NCI-H524 (cell line): Measurements from ENCODE around the gene PKN1.
"Not testable (repeated sequence)": the region's sequence is repeated elsewhere in the genome, so short reads cannot be mapped to it uniquely, and the experiment has no call there.

Source experiments
- DNase-seq, 2 experiments: peaks; one replicate each; lab custom pipeline; 2025; lab: John Stamatoyannopoulos, UW

Gene PKN1

DNA sequence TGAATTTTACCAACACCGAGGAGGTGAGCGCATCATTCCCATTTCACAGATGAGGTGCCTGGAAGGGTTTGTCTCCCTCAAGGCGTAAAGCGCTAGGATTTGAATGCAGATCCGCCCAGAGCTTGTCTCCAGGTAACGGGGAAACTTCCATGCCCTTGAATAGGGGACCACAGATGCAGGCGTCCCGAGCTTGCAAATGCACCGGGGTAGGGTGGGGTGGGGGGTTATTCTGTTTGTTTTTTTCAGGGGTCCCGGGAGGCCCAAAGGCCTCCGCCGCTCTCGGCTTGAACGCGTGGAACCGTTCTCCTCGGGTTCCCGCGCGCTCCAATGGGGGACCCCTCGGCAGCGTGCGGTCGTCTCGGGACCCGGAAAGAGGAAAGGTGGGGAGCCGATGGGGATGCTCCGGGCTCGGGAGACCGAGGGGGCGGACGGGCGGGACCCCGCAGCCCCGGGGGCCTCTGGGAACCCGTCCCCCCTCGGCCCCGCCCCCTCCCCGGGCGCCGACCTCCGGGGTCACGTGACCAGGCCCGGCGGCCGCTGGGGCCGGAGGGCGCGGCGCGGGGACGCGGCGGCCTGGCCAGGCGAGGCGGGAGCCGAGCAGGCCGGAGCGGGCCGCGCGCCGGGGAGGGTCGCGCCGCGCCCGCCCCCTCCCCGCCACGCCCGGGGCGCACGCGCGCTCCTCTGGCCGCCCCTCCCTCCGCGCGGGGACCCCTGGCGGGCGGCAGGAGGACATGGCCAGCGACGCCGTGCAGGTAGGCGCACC is at the start of gene PKN1:
PKN1 (plus strand) TSS at position 516 of the 763 bp plus-strand sequence; CDS start at position 732, 216 bp downstream.
- peak; percentile 33 to 68 for DNase-seq

DNA sequence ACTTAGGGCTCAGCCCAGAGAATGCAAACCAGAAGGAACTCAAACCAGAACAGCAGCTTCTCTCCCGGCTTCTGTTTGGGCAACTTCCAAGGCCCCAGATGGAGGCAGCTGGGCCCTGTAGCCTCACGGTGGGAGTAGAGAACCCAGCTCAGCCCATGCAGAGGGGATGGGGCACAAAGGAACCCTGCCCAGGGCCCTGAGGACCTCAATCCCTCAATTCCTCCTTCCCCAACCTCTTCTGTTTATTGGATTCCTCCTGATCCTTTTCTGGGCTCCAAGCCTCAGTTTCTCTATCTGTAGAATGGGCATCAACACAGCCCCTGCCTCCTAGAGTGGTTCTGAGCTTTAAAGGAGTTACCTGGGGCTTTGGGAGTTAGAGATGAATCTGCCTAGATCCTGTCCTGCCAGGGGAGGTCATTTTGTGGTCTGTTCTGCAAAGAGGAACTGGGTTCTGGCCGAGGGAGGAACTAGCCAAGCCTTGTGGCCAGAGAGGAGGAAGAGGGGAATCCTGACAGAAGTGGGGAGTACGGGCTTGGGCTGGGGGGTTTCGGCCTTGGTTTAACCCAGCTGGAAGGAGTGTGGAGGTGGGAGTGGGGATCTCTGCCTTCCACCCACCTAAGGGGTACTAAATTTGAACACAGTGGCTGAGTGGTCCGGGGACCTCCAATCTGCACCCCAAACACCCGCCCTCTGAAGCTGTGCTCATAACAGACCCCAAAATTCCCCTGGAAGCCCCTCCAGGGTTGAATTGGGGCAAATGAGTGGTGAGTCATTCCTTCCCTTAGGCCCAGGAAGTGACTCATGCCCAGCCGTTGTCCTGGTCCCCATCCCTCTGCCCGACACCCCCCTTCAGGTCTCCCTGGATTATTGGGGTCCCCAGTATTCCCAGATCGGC is 49.2 kb upstream of the PKN1 start:
- DNase-seq: no peak

DNA sequence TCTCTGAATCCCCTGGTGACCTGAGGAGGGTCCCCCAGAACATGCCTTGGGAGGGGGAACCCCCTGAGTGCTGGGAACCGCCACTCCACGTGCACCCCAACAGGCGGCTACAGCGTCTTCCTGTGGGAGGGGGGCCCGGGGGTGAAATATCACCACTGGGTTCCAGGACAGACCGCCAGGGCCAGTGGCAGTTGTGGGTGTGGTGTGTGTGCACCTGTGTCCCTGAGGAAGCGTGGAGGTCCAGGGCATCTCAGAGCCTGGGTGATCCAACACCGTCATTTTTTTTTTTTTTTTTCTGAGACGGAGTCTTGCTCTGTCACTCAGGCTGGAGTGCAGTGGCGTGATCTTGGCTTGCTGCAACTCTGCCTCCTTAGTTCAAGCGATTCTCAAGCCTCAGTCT is 47.6 kb upstream of the PKN1 start:
- no peak for DNase-seq

DNA sequence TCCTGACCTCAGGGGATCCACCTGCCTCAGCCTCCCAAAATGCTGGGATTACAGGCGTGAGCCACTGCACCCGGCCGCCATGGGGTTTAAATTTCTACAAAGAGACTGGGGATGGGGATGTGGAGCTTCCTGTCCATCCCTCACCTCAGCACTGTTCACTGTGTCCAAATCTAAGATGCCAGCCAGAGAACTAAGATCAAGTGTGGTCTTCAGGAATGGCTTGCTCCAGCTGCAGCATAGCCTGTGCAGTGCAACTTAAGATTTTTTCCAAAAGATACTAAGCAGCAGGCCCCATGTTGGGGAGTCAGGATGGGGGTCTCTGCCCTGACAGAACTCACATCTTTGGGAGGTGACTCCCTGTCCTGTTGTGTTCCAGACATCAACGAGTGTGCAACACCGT is 42.6 kb upstream of the PKN1 start:
- no peak for DNase-seq

DNA sequence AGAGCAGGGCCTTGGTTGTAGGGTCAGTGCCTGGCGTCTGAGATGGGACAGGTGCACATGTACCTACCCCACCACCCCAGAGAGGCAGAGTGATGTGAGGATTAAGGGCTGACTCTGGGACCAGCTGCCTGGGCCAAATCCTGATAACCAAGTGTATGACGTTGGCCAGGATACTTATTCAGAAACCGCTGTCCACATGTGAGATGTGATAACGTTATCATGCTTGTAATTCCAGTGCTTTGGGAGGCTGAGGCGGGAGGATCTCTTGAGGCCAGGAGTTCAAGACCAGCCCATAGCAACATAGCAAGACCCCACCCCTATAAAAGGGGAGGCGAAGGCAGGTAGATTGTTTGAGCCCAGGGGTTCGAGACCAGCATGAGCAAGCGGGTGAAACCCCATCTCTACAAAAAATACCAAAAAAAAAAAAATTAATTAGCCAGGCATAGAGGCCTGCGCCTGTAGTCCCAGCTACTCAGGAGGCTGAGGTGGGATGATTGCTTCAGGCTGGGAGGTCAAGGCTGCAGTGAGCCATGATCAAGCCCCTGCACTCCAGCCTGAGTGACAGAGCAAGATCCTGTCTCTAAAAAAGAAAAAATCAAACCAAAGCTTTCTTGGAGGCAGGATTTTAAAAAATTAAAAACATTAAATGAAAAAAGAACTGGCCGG is 41.8 kb upstream of the PKN1 start:
- no peak for DNase-seq

DNA sequence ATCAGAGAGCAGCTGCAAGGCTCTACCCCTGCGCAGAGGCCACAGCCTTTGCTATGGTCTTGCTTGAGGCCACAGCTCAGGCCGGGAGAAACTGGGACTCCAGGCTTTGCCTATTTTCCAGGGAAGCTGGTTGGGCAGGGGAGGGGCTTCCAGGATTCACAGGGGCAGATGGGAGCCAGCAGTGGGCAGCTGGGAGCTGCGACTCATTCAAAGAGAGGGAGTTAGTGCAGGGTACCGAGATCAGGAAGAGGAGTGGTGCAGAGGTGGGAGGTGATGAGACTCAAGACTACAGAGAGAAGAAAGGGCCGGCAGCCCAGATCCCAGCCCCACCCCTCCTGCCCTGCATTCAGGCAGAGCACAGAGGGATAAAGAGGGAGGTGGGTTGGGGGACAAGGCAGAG is 39.8 kb upstream of the PKN1 start:
- DNase-seq: peak in 1 of 2 experiments; percentile 49

DNA sequence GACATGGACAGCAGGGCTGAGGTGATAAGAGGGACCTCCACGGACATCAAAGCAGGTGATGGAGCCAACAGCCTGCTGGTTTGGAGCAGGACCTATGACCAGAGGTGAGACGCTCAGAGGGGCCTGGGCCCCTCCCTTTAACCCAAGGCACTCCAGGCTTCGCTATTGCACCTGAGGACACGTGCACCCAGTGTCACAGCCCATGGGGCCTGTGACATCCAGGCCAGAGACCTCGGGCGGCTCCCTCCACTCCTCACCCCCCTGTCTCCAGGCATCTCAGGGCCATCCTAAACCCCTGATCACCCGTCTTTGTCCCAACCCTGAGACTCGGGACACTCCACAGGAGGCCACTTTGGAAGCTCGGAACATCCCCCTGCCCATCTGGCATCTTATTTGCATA is 38.9 kb upstream of the PKN1 start:
- no peak for DNase-seq

DNA sequence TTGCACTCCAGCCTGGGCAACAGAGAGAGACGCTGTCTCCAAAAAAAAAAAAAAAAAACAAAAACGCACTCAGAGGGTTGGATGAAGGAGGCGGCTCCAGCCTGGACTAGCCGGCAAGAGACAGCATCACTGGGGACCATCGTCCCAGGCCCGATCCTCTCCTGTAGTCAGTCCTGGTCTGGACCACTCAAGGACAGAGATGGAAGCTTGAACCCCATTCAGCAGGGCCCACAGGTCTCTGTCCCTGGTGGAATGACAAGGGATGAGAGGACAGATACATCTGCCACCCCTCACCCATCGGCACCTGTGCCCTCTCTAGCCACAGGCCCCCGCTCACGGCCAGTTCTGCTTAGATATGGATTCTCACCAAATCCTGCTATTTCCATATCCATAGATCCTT is 37.8 kb upstream of the PKN1 start:
- DNase-seq: no peak

DNA sequence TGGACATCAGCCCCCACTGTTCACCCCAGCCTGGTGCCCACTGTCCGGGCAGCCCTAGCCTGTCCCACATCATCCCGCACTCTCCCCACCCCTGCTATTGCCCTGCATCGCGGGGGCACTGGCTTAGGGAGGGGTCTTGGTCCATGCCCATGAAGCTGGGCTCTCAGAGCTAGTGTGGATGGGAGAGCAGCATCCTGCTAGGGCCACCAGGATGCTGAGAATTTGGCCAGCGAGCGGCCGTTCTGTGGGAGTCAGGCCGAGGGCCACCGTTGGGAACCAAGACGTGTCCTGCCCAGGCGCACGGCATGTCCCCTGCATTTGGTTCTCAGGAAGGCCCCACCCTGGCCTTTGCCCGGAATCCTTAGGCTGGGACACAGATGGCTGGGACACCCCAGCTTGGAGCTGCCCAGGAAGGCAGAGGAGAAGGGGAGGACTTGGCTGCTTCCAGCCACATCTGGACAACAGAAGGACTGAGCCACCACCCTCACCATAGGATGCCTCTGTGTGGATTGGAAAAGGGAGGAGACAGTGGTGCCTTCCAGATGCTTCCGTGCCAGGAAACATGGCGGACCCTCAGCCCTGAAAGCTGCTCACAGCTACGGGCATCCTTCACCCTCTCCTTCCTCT is 37.3 kb upstream of the PKN1 start:
- no peak for DNase-seq

DNA sequence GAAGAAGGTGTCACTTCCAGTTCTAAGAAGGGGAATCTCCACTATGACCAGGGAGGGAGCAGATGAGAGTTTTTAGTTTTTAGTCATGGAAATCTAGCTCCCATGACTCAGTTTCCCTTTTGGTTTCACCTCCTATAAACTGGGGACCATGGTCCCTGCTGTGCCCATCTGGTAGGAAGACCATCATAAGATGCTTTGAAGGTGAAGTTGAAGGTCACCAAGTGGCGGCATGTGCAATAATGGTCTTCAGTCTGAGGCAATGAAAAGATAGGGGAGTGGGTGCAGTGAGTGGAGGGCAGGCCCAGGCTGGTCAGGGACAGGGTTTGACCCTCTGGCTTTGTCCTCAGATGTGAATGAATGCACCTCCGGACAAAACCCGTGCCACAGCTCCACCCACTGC is 36.4 kb upstream of the PKN1 start:
- DNase-seq: not testable (repeated sequence)

DNA sequence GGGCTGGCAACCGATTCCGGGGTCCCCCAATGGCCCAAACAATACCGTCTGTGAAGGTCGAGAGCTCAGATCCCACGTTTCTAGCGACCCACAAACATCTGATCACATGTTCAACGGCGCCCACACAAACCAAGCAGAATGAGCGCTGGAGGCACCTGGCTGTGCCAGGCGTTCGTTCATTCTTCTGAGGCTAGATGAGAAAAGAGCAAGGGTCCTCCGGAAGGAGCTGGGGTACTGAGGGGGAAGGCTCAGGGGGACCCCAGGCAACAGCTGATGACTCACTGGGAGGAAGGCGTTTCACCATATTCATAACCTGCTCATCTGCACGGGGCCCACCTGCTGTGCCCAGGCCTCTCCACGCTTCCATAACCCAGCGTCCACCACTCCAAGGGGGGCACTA is 35.9 kb upstream of the PKN1 start:
- not testable (repeated sequence) for DNase-seq

DNA sequence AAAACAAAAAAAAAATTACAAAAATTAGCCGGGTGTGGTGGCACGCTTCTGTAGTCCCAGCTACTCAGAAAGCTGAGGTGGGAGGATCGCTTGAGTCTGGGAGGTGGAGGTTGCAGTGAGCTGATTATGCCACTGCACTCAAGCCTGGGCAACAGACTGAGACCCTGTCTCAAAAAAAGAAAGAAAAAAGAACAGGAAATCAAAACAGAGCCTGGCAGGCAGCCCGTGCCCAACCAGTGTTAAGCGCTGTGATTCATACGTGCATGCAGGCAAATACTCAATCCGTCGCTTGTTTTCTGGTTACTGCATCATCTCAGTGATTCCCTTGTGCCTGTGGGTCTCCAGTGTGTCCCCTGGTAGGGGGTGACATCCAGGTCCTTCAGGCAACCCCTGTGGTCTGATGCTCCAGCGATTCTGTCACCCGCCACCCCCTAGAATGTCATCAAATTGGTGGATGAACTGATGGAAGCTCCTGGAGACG is 32.1 kb upstream of the PKN1 start:
- DNase-seq: no peak

DNA sequence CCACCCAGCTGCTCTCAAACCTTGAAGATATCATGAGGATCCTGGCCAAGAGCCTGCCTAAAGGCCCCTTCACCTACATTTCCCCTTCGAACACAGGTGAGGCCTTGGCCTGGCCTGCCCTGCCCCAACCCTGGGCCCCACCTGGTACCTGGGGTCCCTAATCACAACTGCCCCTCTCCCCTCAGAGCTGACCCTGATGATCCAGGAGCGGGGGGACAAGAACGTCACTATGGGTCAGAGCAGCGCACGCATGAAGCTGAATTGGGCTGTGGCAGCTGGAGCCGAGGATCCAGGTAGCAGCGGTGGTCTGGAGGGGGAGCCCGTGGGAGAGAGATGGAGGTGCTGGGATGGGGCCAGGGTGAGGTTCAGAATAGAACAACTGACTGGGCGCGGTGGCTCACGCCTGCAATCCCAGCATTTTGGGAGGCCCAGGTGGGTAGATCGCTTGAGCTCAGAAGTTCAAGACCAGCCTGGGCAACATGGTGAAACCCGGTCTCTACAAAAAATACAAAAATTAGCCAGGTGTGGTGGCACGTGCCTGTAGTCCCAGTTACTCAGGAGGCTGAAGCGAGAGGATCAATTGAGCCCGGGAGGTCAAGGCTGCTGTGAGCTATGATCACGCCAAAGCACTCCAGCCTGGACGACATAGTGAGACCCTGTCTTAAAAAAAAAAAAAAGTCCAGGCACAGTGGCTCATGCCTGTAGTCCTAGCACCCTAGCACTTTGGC is 31.5 kb upstream of the PKN1 start:
- DNase-seq: no peak

DNA sequence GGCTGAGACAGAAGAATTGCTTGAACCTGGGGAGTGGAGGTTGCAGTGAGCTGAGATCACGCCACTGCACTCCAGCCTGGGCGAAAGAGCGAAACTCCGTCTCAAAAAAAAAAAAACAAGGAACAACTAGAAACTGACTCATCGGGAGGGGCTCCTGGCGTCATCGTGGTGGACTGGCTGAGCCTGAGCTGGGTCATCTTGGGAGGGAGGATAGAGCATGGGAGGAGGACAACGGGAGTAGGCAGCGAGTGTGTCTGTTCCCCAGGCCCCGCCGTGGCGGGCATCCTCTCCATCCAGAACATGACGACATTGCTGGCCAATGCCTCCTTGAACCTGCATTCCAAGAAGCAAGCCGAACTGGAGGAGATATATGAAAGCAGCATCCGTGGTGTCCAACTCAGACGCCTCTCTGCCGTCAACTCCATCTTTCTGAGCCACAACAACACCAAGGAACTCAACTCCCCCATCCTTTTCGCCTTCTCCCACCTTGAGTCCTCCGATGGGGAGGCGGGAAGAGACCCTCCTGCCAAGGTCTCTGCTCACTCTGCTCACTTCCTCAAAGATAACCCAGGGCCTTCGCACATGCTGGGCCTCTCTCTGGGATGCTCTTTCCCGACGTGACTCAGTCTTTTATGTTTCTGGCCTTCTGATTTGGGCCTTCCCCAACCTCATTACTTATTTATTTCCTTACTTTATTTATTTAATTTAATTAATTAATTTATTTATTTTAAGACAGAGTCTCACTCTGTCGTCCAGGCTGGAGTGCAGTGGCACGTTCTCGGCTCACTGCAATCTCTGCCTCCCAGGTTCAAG is 30.6 kb upstream of the PKN1 start:
- DNase-seq: no peak

DNA sequence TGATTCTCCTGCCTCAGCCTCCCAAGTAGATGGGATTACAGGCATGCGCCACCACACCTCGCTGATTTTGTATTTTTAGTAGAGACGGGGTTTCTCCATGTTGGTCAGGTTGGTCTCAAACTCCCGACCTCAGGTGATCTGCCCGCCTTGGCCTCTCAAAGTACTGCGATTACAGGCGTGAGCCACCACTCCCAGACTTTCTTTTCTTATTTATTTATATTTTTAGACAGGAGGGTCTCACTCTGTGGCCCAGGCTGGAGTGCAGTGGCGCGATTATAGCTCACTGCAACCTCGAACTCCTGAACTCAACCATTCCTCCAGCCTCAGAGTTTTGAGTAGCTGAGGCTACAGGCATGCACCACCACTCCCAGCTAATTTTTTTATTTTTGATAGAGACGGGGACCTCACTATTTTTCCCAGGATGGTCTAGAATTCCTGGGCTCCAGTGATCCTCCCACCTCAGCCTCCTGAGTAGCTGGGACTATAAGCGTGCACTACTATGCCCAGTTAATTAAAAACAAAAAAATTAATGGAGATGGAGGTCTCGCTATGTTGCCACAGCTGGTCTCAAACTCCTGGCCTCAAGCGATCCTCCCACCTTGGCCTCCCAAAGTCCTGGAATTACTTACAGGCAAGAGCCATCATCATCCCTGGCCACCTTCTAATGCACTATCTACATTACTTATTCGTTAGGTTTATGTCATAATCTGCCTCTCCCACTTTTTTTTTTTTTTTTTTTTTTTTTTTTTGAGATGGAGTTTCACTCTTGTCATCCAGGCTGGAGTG is 29.8 kb upstream of the PKN1 start:
- DNase-seq: not testable (repeated sequence)

DNA sequence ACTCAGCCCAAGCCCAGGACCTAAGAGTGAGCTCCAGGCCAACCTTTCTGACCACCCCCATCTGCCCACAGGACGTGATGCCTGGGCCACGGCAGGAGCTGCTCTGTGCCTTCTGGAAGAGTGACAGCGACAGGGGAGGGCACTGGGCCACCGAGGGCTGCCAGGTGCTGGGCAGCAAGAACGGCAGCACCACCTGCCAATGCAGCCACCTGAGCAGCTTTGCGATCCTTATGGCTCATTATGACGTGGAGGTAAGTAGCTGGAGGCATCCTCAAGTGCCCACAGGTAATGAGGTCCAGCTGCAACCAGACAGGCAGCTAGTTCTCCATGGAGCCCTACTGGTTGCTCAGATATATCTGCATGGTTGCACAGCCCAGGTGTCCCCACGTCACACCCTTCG is 28.8 kb upstream of the PKN1 start:
- no peak for DNase-seq

DNA sequence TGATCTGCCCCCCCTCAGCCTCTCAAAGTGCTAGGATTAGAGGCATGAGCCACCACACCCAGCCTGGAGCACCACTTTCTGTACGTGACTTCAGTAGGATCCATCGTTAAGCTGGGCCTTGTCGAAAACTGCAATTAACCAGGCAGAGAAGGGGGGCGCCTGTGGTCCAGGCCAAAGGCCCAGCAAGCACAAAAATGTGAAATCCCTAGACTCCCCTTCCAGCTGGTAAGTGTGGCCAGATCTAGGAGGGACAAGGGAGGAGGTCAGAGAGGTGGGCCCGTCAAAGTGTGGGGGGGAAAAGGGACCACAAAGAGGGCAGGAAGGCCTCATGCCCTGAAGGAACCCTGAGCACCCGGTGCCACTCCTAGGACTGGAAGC is 27.7 kb upstream of the PKN1 start:
- no peak for DNase-seq

DNA sequence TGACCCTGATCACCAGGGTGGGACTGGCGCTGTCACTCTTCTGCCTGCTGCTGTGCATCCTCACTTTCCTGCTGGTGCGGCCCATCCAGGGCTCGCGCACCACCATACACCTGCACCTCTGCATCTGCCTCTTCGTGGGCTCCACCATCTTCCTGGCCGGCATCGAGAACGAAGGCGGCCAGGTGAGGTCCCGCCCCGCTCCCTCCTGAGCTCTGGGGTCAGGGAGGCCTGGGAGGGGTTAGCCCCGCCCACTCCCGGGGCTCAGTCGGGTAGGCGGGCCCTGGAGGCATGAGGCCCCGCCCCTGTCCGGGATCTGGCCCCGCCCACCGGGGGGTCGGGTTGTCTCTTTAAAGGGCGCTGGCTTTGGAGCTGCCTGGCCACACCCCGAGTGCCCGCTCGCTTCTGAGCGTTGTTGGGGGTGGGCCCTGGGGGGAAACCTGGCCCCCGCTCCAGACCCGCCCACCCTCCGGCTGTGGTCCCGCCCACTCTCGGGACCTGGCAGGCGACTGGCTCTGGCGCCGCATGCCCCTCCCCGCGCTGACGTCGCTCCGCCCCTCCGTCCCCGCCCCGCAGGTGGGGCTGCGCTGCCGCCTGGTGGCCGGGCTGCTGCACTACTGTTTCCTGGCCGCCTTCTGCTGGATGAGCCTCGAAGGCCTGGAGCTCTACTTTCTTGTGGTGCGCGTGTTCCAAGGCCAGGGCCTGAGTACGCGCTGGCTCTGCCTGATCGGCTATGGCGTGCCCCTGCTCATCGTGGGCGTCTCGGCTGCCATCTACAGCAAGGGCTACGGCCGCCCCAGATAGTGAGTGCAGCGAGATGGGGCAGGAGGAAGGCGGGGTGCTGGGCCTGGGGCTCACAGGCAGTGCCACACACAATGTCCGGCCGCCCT is 27.1 kb upstream of the PKN1 start:
- peak; percentile 49 to 75 for DNase-seq
